GM21529 (cell line): ENCODE results near the gene COL13A1.

Source experiments
- ATAC-seq: cut with Tn5 transposase; IDR thresholded peaks from one replicate; pipeline ENCODE4 v1.9.1; 2021; ENCODE audit not compliant: unreplicated experiment

The COL13A1 gene

DNA sequence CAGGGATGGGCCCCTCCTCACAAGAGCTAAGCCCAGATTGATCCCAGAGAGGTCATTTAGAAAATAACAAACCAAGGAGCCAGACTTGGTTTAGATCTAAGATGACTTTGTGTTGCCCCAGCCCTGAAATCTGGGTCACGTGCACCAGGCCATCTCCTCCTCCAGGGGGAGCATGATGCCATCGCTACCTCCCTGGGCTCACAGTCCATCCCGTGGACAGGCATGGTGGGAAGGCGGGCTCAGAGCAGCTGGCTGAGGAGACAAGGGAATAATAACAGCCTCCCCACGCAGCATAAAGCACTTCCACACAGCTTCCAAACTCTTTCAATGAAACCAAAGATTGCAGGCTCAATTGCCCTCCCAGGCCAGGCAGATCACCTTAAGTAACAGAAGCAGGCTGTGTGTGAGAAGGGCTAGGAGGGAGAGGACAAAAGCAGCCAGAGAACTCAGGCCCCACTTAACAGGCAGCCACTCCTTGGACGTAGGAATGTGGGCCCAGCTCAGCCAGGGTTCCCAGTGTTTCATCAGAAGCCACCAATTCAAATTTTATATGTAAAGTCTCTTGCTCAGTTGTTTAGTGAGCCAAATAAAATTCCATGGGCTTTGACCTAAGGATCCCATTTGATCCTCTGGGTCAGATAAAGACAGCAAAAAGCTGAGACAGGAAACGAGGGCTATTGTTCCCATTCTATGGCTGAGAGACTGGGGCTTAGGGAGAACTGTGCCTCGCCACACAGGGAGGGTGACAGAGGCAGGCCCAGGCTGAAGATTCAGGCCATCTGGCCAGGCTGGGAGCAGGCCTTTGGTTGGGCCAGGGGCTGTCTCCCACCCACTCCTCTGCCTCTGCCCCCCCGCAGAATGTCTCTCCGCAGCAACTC, 100.2 kb downstream of the COL13A1 start:
- ATAC-seq, result no peak

DNA sequence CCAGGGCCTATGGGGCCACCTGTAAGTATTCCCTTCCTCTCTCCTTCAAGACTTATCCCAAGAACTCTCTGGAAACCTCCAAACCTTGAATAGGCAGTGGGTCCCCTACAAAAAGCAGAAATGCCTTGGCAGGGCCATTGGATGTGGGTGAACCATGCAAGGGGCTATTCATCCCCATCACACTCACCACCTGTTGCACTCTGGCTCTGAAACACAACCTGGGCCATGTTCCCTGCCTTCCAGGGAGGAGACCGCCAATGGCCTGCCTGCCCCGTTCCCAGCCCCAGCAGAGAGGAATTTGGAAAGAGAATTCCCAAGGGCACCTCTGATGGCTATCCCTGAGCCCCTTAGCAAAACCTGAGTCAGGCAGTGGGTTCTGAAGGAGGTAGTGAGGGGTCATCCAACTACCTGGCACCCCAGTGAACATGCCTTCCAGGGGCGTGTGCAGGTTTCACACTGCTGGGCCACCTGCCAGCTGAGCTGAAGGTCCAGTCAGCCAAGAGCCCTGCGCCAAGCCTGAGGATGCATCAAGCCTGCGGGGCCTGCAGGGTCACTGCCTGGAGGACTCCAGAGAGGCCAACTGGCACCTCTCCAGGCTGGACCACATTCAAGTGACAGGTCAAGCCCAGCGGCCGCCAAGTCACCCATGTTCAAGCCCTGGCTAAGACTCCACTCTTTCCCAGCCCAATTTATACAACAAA, 101.3 kb downstream of the COL13A1 start:
- ATAC-seq, result no peak

DNA sequence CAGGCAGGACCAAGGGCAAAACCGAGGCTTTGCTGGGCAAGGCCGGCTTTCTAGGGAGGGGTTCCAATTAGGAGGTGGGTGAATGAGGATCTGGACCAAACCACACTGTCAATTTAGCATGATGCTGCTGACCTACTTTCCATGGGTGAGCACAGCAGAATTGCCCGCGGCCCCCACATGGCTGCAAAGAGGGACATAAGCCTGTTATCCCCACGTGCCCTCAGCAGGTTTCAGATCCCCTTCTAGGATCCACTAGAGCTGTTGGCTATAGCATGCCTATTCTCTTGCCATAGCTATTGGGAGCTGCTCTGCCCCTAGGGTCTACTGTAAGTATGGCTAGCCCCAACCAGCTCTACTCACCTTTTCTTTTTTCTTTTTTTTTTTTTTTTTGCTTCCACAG, 102.8 kb downstream of the COL13A1 start:
- ATAC-seq, result no peak

DNA sequence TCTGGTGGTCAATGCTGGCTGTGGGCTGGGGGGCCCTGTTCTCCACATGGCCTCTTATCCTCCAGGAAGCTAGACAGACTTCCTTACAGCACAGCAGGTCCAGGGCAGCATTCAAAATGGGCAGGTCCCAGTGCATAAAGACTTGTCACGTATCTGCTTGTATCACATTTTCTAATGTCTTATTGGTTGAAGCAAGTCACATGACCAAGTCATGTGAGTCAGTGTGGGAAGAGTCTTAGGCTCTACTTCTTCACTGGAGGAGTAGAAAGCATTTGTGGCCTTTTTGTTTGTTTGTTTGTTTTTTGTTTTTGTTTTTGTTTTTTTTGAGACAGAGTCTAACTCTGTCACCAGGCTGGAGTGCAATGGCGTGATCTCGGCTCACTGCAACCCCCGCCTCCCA, 104.7 kb downstream of the COL13A1 start:
- ATAC-seq, result no peak

DNA sequence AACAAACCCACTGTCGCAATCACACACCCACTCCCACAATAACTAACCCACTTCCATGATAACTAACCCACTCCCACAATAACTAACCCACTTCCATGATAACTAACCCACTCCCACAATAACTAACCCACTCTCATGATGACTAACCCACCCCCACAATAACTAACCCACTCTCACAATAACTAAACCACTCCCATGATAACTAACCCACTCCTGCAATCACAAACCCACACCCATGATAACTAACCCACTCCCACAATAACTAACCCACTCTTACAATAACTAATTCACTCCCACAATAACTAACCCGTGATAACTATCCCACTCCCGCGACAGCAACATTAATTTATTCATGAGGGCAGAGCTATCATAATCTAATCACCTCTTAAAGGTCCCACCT, 105.8 kb downstream of the COL13A1 start:
- no peak for ATAC-seq

DNA sequence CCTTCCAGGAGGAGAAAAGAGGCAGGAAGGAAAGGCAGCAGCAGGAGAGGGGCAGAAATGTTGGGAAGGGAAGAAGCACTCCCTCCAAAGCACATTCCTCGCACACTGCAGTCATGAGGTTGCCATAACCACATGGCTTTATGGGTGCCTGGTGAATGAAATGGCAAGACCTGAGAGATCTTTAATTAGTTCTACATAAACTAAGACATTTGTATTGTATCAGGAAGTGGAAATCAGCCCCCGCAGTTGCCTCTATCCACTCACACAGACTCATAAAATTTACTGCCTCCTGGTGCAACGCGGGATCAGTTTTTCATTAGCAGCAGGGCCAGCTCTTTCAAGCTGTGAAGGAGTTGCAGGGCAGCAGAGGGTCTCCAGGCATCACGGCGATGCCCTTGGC, 106.4 kb downstream of the COL13A1 start:
- no peak for ATAC-seq

DNA sequence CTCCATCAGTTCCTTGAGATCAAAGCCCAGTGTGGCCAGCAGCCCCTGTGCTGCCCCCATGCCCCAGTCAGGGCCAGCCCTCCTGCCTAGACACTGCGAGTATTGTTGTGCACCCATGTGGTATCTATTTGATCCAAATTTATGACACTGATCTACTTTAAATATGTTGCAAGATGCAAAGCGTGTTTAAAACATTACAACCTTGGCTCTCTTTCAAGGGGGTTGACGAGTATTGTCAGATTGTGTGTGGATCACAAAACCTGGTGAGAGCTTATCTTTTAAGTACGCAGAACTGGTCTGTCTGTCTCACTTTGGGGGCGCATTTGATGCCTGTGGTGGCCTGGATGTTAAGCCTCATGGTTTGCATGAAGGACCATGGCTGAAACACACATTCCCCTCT, 108.9 kb downstream of the COL13A1 start:
- ATAC-seq, result no peak

DNA sequence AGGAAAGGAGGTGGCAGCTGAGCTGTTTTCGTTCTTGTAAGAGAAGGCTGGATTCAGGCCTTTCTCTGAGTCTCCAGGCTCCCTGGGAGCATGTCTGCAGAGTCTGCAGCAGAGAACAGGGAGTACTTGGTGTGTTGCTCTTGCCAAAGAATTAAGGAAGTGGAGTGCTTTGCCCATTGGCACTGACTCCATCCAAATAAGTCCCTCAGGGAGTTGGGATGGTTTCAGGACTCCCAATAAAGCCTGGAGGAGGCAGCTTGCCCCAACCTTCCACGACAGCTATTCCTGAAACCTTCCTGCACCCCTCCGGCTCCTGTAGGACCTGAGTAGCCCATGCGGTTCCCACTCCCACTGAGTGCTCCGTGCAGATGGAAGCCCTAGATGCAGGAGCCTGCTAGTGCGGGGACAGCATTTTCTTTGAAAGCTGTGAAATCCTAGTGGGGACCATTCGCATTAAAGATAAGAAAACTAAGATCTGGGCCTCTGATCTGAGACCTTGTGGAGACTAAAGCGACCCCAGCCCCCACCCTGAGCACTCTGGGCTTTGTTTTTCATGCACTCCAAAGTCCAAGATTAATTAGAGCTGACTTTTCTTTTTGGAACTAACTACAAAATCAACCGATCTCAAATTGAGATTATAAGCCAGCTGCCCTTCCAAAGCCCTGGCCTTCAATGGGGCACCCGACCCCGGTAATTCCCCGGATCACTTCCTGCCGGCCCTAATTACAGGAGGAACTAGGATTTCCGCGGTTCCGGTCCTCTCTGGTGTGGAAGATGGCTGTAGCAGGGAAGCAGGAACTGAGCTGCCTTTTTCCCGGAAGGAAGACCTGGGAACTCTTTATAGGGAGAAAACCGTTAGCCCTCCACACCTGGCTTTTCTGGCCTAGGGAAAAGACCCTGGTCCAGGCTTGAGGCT, 110.2 kb downstream of the COL13A1 start:
- ATAC-seq, result no peak

DNA sequence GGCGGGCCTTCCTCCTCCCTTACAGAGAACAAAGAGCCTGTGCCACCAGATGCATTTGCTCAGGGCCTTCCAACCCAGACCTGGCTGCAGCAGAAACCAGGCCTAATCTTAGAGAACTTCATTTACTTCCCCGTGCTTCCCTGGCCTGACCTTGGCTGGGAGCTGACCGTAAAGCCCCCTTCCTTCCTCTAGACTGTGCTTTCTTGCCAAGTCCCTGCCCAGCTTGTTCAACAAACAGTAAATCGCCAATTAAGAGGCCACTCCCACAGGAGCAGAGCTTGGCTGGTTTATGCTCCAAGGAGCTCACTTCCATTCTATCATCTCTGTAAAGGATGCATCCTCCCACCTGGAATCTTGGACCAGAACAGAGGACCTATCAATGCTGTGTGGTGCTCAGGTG, 110.9 kb downstream of the COL13A1 start:
- ATAC-seq, result no peak

DNA sequence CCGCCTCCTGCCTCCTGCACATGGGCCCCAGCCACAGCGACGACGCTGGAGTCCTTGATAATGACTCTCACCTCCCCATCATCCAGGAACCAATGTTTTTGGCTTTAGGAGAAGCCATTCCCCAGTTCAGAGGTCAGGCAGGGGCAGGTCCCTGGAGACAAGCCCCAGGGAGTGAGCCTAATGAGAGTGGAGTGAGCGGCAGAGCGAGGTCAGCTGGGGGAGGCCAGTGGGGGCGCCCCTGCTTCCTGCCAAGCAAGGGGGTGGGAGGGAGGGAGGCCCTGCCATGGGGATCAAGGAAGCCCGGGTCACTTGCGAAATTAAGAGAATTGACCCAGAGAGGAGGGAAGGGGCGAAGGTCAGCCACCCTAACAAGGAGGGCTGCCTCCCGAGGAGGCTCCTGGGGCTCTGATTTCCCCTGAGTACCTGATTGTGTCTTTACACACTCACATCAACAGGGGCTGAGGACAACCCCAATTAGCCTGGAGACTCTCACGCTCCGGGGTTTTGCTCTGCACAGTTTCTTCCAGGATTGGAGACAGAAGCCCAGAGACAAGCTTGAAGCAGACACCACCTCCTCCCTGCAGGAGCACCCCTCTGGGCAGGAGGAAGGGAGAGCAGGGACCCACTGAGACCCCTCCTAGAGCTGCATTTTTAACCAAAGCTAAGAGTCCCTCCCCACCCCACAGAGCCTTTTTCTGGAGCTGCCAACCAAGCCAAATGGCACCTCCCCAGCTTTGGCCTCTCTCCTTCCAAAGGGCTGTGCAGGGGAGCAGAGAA, 112.1 kb downstream of the COL13A1 start:
- no peak for ATAC-seq

DNA sequence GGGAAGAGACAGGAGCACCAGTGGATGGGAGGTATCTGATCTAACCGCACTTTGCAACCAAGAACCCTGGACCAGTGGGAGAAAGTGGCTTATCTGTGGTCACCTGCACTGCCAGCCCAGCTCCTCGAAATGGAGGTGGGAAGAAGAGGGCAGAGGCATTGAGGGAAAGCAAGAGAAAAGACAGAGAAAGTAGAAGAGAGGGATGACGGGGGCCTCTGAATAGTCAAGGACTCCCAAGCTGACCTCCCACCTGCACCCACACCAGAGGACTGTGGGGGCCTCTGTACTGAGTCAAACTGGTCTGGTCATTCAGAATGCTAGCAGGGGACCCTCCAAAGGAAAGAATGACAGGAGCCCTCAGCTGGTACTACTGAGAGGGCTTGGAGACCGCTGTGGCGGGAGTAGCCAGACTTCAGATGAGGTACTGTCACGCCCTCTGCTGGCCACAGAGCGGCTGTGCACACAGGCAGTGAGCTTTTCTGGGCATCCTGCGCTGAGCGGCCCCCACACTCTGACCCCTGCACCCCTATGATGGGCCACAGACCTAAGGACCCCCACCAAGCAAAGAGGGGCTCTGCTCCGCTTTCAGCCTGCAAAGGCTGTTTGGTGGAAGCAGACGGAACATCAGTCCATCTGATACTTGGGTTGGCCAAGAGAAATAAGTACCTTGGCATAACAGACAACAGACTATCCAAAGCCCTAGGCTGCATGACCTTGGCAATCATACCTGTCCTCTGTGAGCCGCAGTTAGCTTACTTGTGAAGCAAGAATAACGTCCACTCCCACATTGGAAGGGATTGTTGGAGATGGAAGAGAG, 112.9 kb downstream of the COL13A1 start:
- ATAC-seq, result no peak

DNA sequence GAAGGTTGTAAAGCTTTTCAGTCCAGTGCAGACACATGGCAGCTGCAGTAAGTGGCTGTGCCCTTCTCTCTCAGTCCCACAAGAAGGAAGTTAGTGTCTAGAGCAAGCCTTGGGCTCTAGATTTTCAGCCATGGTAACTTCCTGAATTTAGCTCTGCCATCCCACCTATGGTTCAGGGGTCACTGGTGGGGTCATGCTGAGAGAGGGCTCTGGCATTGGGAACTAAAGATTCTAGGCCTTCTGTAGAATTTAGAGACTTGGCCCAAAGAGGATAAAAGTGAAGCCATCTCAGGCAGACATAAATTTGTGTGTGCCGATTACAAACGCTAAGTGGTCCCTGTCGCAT, 113.5 kb downstream of the COL13A1 start:
- ATAC-seq, result no peak

DNA sequence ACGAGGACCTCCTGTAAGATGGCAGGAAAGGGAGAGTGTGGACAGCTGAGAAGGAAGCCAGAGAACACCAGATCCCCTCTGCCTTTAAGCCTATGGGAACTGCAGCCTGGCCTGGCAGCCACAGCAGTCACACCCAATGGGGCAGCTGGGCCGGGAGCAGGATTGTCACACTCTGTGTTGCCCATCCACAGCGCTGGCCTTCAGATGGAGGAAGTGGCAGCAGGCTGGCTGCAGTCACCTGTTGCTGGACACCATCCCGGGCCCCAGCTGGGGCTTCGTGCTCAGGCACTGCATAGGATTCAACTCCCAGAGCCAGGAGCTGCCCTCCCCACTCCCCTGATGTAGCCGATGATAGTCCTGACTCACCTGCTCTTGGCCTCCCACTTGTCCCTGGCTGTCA, 114.4 kb downstream of the COL13A1 start:
- ATAC-seq, result no peak

DNA sequence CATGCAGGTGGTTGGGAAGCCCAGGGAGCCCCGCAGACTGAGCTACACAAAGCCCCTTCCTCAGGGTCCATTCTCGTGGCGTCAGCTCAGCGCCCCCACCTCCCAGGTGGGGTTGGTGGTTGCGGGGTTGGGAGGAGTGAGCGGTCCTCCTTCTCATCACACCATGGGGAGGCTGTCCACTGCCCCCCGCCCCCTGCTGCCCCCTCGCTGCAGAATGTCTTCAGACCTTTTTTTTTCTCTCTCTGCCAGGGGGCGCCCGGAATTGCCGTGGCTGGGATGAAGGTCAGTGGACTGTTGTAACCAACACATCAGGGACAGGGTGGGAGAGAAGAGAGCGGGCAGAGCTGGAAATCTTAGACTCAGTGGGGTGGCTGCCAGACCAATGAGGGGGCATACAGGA, 116.3 kb downstream of the COL13A1 start:
- ATAC-seq, result no peak

DNA sequence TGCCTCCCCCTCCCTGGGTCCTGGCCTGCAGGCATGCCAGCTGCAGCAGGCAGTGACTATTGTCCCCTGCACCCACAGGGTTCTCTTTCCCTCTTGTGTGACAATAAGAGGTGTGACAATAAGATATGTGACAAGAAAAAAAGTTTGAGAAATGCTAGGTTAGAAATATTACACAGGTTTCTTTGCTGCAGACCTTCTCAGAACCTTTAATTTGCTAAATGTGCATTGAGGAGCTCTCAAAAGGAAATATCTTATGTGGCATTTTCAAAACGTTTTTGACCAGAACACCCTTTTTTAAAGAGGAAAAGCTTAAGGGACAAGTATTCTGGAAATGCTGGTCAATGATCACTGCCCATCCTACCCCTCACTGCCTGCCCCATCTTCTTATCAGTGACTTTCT, 117.5 kb downstream of the COL13A1 start:
- ATAC-seq, result no peak

DNA sequence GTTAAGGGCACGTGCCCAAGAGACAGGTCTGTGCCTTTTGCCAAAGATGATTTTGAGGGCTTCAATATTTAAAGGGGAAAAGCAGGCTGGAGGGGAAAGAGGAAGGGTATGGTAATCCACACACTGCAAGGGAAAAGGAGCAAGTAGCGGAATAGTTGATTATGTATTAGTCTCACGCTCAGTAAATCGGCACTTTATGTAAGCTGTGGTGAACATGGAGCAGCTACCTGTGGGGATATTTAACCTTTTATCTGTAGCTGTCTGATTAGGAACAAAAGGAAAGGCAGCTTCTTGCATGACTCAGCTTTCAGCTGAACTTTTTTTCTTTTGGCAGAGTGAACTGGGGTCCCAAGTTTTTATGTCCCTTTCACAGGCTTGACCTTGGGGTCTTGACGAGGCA, 123.4 kb downstream of the COL13A1 start:
- no peak for ATAC-seq

DNA sequence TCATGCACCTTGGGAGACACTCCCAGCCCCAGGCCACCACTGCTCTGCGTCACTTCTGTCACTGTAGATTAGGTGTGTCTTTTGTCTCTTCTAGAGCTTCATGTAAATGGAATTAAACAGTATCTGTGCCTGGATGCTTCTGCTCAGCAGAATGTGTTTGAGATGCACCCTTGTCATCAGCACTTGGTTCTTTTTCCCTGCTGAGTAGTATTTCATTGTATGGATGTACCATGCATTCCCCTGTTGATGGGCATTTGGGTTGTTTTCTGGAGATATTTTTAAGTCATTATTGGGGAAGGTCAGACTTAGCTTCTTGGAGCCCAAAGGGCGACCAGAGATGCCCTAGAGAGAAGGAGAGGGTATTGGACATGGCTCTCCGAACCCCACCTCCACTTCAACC, 126.6 kb downstream of the COL13A1 start:
- ATAC-seq, result no peak

DNA sequence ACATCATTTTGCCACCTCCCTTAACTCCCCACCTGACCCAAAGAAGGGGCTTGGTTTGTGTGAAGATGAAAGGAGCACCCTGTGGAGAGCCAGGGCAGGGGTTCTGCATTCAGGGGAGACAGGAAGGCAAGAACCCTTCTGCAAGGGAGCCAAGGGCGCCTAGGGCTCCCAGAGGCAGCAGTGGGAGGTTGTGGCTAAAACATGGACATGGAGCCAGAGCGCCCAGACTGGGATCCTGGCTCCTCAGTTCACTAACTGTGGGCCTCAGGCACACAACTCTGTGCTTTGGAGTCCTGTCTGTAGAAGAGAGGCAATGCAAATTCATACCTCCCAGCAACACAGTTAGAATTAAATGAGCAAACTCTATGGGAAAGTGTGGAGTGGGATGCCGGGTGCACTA, 127.9 kb downstream of the COL13A1 start:
- ATAC-seq, result no peak

DNA sequence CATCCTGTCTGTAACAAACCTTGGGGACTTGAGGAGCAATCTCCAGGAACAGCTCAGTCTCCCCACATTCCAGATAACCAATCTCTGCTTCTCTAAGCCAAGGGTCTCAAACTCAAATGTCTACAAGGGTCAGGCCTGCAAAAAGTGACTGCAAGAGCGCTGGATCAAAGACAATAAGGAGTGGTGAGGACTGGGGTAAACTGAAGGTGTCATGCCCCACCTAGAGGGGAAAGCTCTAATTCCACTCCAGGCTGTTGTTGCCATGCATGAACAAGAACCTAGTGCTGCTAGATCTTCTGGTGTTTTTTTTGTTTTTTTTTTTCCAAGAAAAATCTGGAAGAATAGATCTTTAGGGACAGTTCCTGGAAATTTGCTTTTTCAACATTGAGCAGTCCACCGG, 133.1 kb downstream of the COL13A1 start:
- no peak for ATAC-seq

DNA sequence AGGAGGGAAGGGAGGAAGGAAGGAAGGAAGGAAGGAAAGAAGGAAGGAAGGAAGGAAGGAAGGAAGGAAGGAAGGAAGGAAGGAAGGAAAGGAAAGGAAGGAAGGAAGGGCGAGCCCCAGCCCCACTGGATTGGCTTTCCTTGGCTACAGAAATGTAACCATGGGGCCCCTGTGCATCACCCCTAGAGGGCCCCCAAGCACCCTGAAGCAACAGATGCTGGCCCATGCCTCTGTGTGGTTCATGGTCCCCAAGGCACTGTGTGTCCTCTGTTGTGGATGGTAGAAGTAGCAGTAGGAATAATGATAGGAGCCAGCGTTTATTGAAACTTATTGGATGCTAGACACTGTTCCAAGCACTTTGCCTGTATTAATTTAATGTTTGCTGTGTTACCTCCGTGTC, 134.4 kb downstream of the COL13A1 start:
- ATAC-seq, result no peak
